Measurements from ENCODE around the gene PMEL.
"Not testable (repeated sequence)": the region's sequence is repeated elsewhere in the genome, so short reads cannot be mapped to it uniquely, and the experiment has no call there.

PMEL gene

DNA sequence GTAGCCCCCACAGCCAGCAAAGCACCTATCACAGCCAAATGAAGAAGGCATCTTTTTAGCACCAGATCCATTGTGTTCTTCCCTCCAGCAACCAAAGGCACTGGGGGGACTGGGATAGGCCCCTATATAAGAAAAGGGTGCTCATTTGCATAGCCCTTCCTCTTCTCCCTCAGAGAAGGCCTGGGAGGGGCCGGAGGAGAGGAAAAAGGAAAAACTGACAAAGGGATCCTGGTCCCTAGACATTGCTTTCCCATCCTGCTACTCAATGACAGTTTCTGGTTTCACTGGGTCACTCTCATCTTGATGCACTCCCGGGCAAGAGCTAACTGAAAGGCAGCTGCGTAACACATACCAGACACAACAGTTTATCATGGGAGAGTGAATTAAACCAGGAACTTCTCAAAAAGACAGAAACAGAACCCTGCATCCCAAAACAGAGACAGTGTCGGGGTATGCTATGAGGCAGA is at the start of gene PMEL:
TSS of gene PMEL (minus strand) at position 102 of the 467 bp plus-strand sequence. CDS start at position 71, 31 bp downstream.
- no peak for DNase-seq (ENCODE audit: low read depth in 2 of 2)

DNA sequence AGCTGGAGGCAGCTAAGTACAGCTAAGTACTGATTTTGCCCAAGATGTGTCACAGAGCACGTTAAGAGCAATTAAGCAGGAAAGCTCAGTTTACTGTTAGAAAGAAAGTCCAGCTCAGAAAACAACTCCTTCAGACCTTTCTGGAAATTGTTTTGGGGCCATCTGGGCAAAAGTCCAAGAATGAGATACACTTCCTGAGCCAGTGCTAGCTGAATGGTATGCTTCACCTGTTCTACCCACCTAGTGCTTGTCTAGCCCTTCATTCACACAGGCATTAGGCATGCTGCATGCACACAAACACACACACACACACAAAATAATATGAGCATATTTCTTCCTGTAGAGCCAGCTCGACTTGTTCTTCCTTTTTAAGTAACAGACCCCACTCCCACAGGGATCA is 48.4 kb upstream of the PMEL start:
- DNase-seq (ENCODE audit: low read depth in 2 of 2) = no peak

GRCh38 chr12:56013482-56013881 is 47.6 kb upstream of the PMEL start:
- no peak for DNase-seq (ENCODE audit: low read depth in 2 of 2)

- DNase-seq (ENCODE audit: low read depth in 2 of 2) = no peak
Observed at GRCh38 chr12:56011509-56012090, 45.8 kb upstream of the PMEL start.

GRCh38 chr12:56010111-56010570 is 44.3 kb upstream of the PMEL start:
- no peak for DNase-seq (ENCODE audit: low read depth in 2 of 2)

DNA sequence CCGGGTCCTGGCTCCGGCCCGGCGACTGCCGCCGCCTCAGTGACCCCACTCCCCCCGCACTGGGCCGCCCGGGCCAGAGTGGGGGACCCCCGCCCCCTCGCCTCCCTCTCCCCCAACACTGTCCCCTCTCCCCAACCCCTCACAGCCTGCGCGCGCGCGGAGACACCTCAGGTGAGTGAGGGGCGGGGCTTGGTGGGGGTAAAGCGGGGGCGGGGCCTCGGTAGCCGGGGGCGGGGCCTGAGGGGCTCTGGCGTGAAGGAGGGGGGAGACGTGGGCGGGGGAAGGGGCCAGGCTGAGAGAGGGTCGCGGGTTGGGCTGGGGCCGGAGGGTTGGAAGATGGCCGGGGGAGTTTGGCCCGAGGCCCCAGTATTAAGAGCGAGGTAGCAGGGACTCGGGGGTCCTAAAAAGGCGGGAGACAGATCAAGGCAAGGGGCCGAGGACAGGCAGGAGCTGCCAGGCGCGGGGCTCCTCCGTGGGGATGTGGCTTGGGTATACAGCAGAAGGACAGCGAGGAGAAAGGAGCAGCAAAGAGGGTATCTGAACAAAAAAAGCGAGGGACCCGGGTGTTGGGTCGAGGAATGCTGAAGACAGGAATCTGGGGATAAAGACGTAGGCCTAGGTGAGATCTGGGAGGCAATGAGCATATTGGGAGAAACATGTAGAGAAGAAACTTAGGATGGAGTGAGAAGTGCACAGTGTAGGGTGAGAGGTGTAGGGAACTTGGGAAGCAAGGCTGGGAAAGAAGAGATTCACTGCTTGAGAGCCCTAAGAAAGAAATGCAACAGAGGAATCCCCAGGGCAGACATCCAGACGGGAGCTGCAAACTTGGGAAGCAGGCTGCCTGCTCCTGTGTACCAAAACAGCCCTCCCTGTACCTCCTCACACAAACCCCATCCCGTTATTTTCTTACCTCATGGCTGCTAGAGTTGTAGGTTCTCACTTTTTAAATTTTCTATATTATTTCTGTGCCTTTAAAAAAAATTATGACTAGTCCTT is 42.0 kb upstream of the PMEL start:
- peak; percentile 31 to 60 for DNase-seq (ENCODE audit: low read depth in 2 of 2)

GRCh38 chr12:56004211-56004610 is 38.4 kb upstream of the PMEL start:
- no peak for DNase-seq (ENCODE audit: low read depth in 2 of 2)

- not testable (repeated sequence) for DNase-seq (ENCODE audit: low read depth in 2 of 2)
Observed at GRCh38 chr12:56003376-56003775, 37.5 kb upstream of the PMEL start.

DNA sequence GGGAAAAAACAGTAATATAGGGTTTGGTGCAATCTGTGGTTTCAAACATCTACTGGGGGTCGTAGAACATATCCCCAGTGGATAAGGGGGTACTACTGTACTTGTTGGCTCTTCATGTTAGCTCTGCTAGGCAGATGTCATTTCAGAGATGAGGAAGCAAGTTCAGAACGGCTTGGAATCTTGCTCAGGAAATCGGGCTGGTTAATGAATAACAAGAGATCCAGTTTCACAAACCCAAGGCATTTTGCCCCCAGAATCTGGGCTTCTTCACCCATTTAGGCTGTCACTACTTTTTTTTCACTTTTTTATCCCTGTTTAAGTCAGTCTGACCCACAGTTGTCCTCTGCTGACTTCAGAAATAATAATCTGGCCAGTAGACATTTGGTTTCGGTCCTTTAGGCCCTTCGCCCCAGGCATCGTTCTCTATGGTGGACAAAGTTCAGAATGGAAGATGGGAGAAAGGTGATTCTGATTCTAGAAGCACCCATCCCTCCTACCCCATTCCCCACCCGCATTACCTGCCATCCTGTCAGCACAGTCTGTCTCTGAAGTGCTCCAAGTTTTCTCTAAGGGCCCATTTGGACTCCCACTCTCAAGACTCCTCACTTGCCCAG is 35.8 kb upstream of the PMEL start:
- no peak for DNase-seq (ENCODE audit: low read depth in 2 of 2)

GRCh38 chr12:55999999-56000540 is 34.2 kb upstream of the PMEL start:
- not testable (repeated sequence) for DNase-seq (ENCODE audit: low read depth in 2 of 2)

DNA sequence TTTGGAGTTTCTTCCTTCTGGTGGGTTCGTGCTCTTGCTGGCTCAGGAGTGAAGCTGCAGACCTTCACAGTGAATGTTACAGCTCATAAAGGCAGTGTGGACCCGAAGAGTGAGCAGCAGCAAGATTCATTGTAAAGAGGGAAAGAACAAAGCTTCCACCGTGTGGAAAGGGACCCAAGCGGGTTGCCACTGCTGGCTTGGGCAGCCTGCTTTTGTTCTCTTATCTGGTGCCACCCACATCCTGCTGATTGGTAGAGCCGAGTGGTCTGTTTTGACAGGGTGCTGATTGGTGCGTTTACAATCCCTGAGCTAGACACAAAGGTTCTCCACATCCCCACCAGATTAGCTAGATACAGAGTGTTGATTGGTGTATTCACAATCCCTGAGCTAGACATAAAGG is 33.7 kb upstream of the PMEL start:
- DNase-seq (ENCODE audit: low read depth in 2 of 2) = not testable (repeated sequence)

GRCh38 chr12:55997535-55997859 is 31.7 kb upstream of the PMEL start:
- no peak for DNase-seq (ENCODE audit: low read depth in 2 of 2)

DNA sequence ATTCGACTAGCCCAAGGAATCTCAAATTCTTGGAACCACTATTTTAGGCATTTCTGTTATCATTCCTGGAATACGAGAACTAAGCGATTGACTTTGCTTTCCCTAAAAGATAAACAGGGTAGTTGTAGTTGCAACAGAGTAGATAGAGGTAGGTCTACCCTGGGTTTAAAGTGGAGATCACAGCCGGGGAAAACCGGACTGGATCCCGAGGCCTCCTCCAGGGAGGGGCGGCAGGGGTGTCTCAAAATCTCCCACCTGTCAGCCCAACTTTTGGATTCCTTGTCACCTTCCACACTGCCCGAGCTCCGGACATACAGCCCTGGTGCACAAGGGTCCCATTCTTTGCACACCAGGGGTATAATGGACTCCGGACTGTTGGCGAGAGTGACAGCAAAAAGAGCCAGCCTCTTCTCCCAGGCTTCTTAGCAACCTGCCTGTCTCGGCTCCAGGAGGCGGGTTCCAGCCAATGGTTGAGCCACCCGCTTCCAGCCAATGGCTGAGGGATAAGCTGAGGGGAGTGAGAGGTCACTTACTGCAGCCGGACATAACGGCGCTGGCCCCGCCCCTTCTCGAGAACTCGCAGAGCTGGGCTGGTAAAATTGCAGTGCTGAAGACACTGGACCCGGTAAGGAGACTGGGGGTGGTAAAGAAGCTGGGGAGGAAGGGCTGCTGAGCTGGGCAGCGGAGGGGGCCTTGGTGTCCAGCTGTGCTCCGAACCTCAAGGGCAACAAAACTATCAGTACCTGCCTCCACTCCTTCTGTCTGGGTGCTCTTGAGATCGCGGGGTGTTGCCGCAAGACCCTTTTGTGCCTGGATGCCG is 31.1 kb upstream of the PMEL start, which contains the start of gene SUOX:
TSS of gene SUOX (plus strand) at position 562 of the 820 bp plus-strand sequence. CDS start 4,946 bp downstream, outside the sequence.
- no peak for DNase-seq (ENCODE audit: low read depth in 2 of 2)

- DNase-seq (ENCODE audit: low read depth in 2 of 2) = peak; percentile 43 to 51
Observed at GRCh38 chr12:55996201-55996714, 30.4 kb upstream of the PMEL start.

- DNase-seq (ENCODE audit: low read depth in 2 of 2) = no peak
Observed at GRCh38 chr12:55995366-55995765, 29.5 kb upstream of the PMEL start.

DNA sequence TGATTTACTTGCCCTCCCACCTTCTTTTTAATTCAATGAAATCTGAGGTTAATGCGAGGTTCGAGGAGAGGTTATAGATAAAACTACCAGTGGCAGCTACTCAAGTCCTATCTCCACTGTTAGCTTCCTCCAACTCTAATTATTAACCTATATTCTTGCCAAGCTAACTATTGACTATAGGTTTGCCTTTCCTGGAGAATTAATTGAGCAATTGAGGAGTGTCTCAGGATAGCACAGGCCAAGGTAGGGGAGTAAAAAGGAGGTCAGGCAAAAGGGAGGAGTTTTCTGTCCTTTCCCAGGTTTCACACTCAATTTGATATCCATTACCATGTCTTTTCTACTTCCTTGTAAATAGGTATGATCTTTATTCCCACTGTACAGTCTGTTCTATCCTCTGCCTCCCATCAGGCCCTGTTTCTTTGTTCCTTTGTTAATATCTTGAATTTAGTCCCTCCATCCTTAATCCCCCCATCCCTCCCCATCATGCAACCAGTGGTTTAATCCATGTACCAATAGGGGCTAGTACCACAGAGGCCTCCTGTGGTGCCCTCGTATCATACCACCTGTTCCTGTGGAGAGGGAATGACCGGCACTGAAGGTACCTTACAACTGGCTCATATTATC is 27.5 kb upstream of the PMEL start:
- no peak for DNase-seq (ENCODE audit: low read depth in 2 of 2)

- DNase-seq (ENCODE audit: low read depth in 2 of 2) = no peak
Observed at GRCh38 chr12:55991110-55991509, 25.3 kb upstream of the PMEL start.

- DNase-seq (ENCODE audit: low read depth in 2 of 2) = not testable (repeated sequence)
Observed at GRCh38 chr12:55985976-55986375, 20.1 kb upstream of the PMEL start.

DNA sequence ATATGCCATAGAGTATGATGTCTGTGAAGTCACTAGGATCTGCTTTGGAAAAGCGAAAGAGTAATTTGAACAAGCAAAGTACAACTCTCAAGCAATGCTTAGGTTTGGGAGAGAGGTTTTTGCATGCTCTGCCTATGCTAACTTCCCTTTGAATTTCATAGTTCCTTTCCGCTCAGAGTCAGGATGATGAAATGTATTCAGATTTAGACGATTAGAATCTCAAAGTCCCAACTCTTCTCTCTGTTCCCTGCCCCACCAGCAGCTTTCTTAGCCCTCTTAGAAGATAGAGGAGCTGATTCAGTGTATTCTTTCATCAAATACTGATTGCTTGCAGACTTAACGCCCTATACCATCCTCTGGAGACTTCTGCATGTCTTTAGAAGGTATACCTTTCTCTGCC is 19.5 kb upstream of the PMEL start:
- DNase-seq (ENCODE audit: low read depth in 2 of 2) = no peak

GRCh38 chr12:55984861-55985260 is 19.0 kb upstream of the PMEL start:
- DNase-seq (ENCODE audit: low read depth in 2 of 2) = no peak

All from stimulated activated CD8-positive, alpha-beta memory T cell treated with anti-CD3 and anti-CD28 coated beads, Interleukin-7, amount 100 ng/mL, for 4 hours (primary cell).